AG09309 (cell line): Measurements from ENCODE around the gene PHLDB1.

Experiments
- DNase-seq: peaks from one replicate; pipeline ENCODE4 v3.0.0-alpha.2; 2010; ENCODE audit warnings: low read depth
- H3K4me3 ChIP-seq: 2 replicates; pipeline ENCODE4 v1.5.1; 2011; ENCODE audit warnings: mild to moderate bottlenecking, low read depth, low read length, moderate library complexity; ENCODE audit not compliant: control insufficient read depth
- CTCF ChIP-seq: IDR thresholded peaks from 2 replicates; pipeline ENCODE4 v1.5.1; 2011; ENCODE audit warnings: mild to moderate bottlenecking, low read depth, low read length, inconsistent platforms; ENCODE audit not compliant: insufficient read depth, control insufficient read depth; ENCODE audit errors: missing control alignments

Gene PHLDB1

GRCh38 chr11:118625036-118625690, 17.7 kb downstream of the PHLDB1 start:
- TF ChIP-seq CTCF, result no peak
- no peak overlapping the region for H3K4me3 ChIP-seq
- DNase-seq, result no peak

- TF ChIP-seq CTCF, result no peak
- no peak for DNase-seq
- H3K4me3 ChIP-seq, result no peak overlapping the region
These were observed 18.6 kb downstream of the PHLDB1 start for GRCh38 chr11:118625976-118626375.

GRCh38 chr11:118627566-118627965, 20.2 kb downstream of the PHLDB1 start:
- no peak overlapping the region for H3K4me3 ChIP-seq
- no peak for DNase-seq
- TF ChIP-seq CTCF, result no peak

- no peak overlapping the region for H3K4me3 ChIP-seq
- TF ChIP-seq CTCF, result no peak
- DNase-seq, result no peak
These were observed 20.6 kb downstream of the PHLDB1 start for GRCh38 chr11:118628031-118628430.

GRCh38 chr11:118628432-118628831, 21.0 kb downstream of the PHLDB1 start:
- TF ChIP-seq CTCF, result no peak
- no peak overlapping the region for H3K4me3 ChIP-seq
- DNase-seq, result no peak

GRCh38 chr11:118628861-118629549, 21.6 kb downstream of the PHLDB1 start:
- no peak for TF ChIP-seq CTCF
- no peak for DNase-seq
- H3K4me3 ChIP-seq, result no peak overlapping the region
